ENCODE results near the gene THADA.

Gene THADA

GRCh38 chr2:43509886-43510285, 86.0 kb downstream of the THADA start:
- Histone ChIP-seq H2AFZ (ENCODE audit: low read depth, low read length) (no peak overlapping the region), H4K20me1 (ENCODE audit: insufficient read depth, low read length) (no peaks in the 10 kb centered on the region), H3K4me1 (ENCODE audit: low read length) (peaks cover 7% of the 10 kb centered on the region; the same call in 1 of the 2 replicates), H3K36me3 (replicated peaks; ENCODE audit: low read depth, low read length) (peaks cover 12% of the 10 kb centered on the region), H3K4me2 (ENCODE audit: low read length) (no peak overlapping the region), H3K27ac (ENCODE audit: low read length) (no peak overlapping the region), H3K4me3 (ENCODE audit: low read length) (no peak overlapping the region), H3K27me3 (ENCODE audit: low read depth, low read length) (no peaks in the 10 kb centered on the region), H3K9me3 (ENCODE audit: insufficient read depth, low read length) (no peaks in the 10 kb centered on the region), H3K79me2 (ENCODE audit: low read length) (no peaks in the 10 kb centered on the region), H3K9ac (ENCODE audit: low read length) (no peak overlapping the region)
- TF ChIP-seq EZH2phosphoT487 (IDR thresholded peaks at IDR 0.05; ENCODE audit: low read depth) (no peak), CTCF (IDR thresholded peaks at IDR 0.05; ENCODE audit: low read depth, low read length) (no peak)

GRCh38 chr2:43508209-43508608, 87.6 kb downstream of the THADA start:
- TF ChIP-seq EZH2phosphoT487 (IDR thresholded peaks at IDR 0.05; ENCODE audit: low read depth) (no peak), CTCF (IDR thresholded peaks at IDR 0.05; ENCODE audit: low read depth, low read length) (no peak)
- H3K4me3 ChIP-seq (ENCODE audit: low read length), result no peak overlapping the region
- H3K9me3 ChIP-seq (ENCODE audit: insufficient read depth, low read length), result no peaks in the 10 kb centered on the region

GRCh38 chr2:43507137-43507536, 88.7 kb downstream of the THADA start:
- no peaks in the 10 kb centered on the region for H3K79me2 ChIP-seq (ENCODE audit: low read length)
- H3K4me3 ChIP-seq (ENCODE audit: low read length), result no peak overlapping the region
- no peak overlapping the region for H3K27ac ChIP-seq (ENCODE audit: low read length)
- no peaks in the 10 kb centered on the region for H4K20me1 ChIP-seq (ENCODE audit: insufficient read depth, low read length)
- H3K36me3 ChIP-seq (replicated peaks; ENCODE audit: low read depth, low read length), result peaks cover 11% of the 10 kb centered on the region
- no peaks in the 10 kb centered on the region for H3K4me1 ChIP-seq (ENCODE audit: low read length)
- H3K9ac ChIP-seq (ENCODE audit: low read length), result no peak overlapping the region
- H3K27me3 ChIP-seq (ENCODE audit: low read depth, low read length), result no peaks in the 10 kb centered on the region
- TF ChIP-seq EZH2phosphoT487 (IDR thresholded peaks at IDR 0.05; ENCODE audit: low read depth) (no peak), CTCF (IDR thresholded peaks at IDR 0.05; ENCODE audit: low read depth, low read length) (no peak)
- no peak overlapping the region for H2AFZ ChIP-seq (ENCODE audit: low read depth, low read length)
- no peaks in the 10 kb centered on the region for H3K9me3 ChIP-seq (ENCODE audit: insufficient read depth, low read length)
- H3K4me2 ChIP-seq (ENCODE audit: low read length), result no peak overlapping the region

More at GRCh38 chr2:43508209-43508608, 87.6 kb downstream of the THADA start:
- Histone ChIP-seq H3K27me3 (ENCODE audit: low read depth, low read length) (no peaks in the 10 kb centered on the region), H3K79me2 (ENCODE audit: low read length) (no peaks in the 10 kb centered on the region), H3K36me3 (replicated peaks; ENCODE audit: low read depth, low read length) (peaks cover 12% of the 10 kb centered on the region), H3K4me2 (ENCODE audit: low read length) (no peak overlapping the region), H2AFZ (ENCODE audit: low read depth, low read length) (no peak overlapping the region), H3K27ac (ENCODE audit: low read length) (no peak overlapping the region), H3K4me1 (ENCODE audit: low read length) (peaks cover 4% of the 10 kb centered on the region; the same call in 1 of the 2 replicates), H4K20me1 (ENCODE audit: insufficient read depth, low read length) (no peaks in the 10 kb centered on the region), H3K9ac (ENCODE audit: low read length) (no peak overlapping the region)

- TF ChIP-seq EZH2phosphoT487 (IDR thresholded peaks at IDR 0.05; ENCODE audit: low read depth) (no peak), CTCF (IDR thresholded peaks at IDR 0.05; ENCODE audit: low read depth, low read length) (no peak)
- no peak overlapping the region for H3K9ac ChIP-seq (ENCODE audit: low read length)
- no peak overlapping the region for H2AFZ ChIP-seq (ENCODE audit: low read depth, low read length)
- H4K20me1 ChIP-seq (ENCODE audit: insufficient read depth, low read length), result no peaks in the 10 kb centered on the region
- no peaks in the 10 kb centered on the region for H3K4me1 ChIP-seq (ENCODE audit: low read length)
- H3K79me2 ChIP-seq (ENCODE audit: low read length), result no peaks in the 10 kb centered on the region
- H3K36me3 ChIP-seq (replicated peaks; ENCODE audit: low read depth, low read length), result peaks cover 3% of the 10 kb centered on the region
- H3K4me2 ChIP-seq (ENCODE audit: low read length), result no peak overlapping the region
- H3K4me3 ChIP-seq (ENCODE audit: low read length), result no peak overlapping the region
- no peaks in the 10 kb centered on the region for H3K27me3 ChIP-seq (ENCODE audit: low read depth, low read length)
- no peak overlapping the region for H3K27ac ChIP-seq (ENCODE audit: low read length)
- H3K9me3 ChIP-seq (ENCODE audit: insufficient read depth, low read length), result no peaks in the 10 kb centered on the region
Observed at GRCh38 chr2:43495727-43496126, 100.1 kb downstream of the THADA start.
